Renal pelvis (tissue), 12 donors: Measurements from ENCODE around the gene SLITRK4. TPM values are rescaled to one million over a fixed set of nuclear protein-coding genes. Genes with fewer than 3 reads are reported as not detected.

Experiments
- DNase-seq: peaks from one replicate; pipeline ENCODE4 v3.0.0-alpha.2; 2013
- long read RNA-seq, 16 experiments: transcript quantifications; one replicate each; lab custom pipeline, GENCODE V29; 2026
- polyA plus RNA-seq, 3 donors: library from polyadenylated mRNA; unstranded; fragments of 120-200 nt; gene quantifications; one replicate each; pipeline ENCODE4 v1.2.1, GENCODE V29; 2013; ENCODE audit not compliant: insufficient read length in 3 of 3

The SLITRK4 gene
- polyA plus RNA-seq, result 10 to 100 TPM; 13.0 to 17.6 (median 14.8) TPM
- long read RNA-seq, donor 1, transcript SLITRK4-201 (2 exons, 3,357 nt), result major isoform, 7 of 9 reads
- long read RNA-seq, donor 1, partial matches to known transcripts, result 0 of 9 reads
- long read RNA-seq, donor 1, other reads (novel, unspliced or antisense), result 0 of 9 reads
- long read RNA-seq, donor 2, partial matches to known transcripts, result 0 of 2 reads
- long read RNA-seq, donor 2, other reads (novel, unspliced or antisense), result 0 of 2 reads
- long read RNA-seq, donor 3, transcript SLITRK4-201 (2 exons, 3,357 nt), result major isoform, 5 of 5 reads
- long read RNA-seq, donor 3, partial matches to known transcripts, result 0 of 5 reads
- long read RNA-seq, donor 3, other reads (novel, unspliced or antisense), result 0 of 5 reads
- long read RNA-seq, donor 4, partial matches to known transcripts, result 0 of 4 reads
- long read RNA-seq, donor 4, other reads (novel, unspliced or antisense), result 0 of 4 reads
- long read RNA-seq, donor 5, partial matches to known transcripts, result 0 of 4 reads
- long read RNA-seq, donor 5, other reads (novel, unspliced or antisense), result 0 of 4 reads
- long read RNA-seq, donor 6, transcript SLITRK4-201 (2 exons, 3,357 nt), result minor isoform, 5 of 11 reads
- long read RNA-seq, donor 6, transcript SLITRK4-202 (2 exons, 3,074 nt), result major isoform, 6 of 11 reads
- long read RNA-seq, donor 6, partial matches to known transcripts, result 0 of 11 reads
- long read RNA-seq, donor 6, other reads (novel, unspliced or antisense), result 0 of 11 reads
- long read RNA-seq, donor 7, partial matches to known transcripts, result 0 of 5 reads
- long read RNA-seq, donor 7, other reads (novel, unspliced or antisense), result 0 of 5 reads
- long read RNA-seq, donor 8, partial matches to known transcripts, result 0 of 1 reads
- long read RNA-seq, donor 8, other reads (novel, unspliced or antisense), result 0 of 1 reads
- long read RNA-seq, donor 9, partial matches to known transcripts, result 0 of 6 reads
- long read RNA-seq, donor 9, other reads (novel, unspliced or antisense), result 0 of 6 reads
- long read RNA-seq, donor 10, partial matches to known transcripts, result 0 of 5 reads
- long read RNA-seq, donor 10, other reads (novel, unspliced or antisense), result 0 of 5 reads
- long read RNA-seq, donor 11, transcript SLITRK4-201 (2 exons, 3,357 nt), result major isoform, 5 of 6 reads
- long read RNA-seq, donor 11, partial matches to known transcripts, result 0 of 6 reads
- long read RNA-seq, donor 11, other reads (novel, unspliced or antisense), result 0 of 6 reads
- long read RNA-seq, donor 12, transcript SLITRK4-201 (2 exons, 3,357 nt), result major isoform, 7 of 13 reads
- long read RNA-seq, donor 12, transcript SLITRK4-202 (2 exons, 3,074 nt), result minor isoform, 6 of 13 reads
- long read RNA-seq, donor 12, partial matches to known transcripts, result 0 of 13 reads
- long read RNA-seq, donor 12, other reads (novel, unspliced or antisense), result 0 of 13 reads
- long read RNA-seq, donor 13, partial matches to known transcripts, result 0 of 4 reads
- long read RNA-seq, donor 13, other reads (novel, unspliced or antisense), result 0 of 4 reads
- long read RNA-seq, donor 14, transcript SLITRK4-201 (2 exons, 3,357 nt), result major isoform, 8 of 11 reads
- long read RNA-seq, donor 14, partial matches to known transcripts, result 0 of 11 reads
- long read RNA-seq, donor 14, other reads (novel, unspliced or antisense), result 0 of 11 reads
- long read RNA-seq, donor 15, transcript SLITRK4-201 (2 exons, 3,357 nt), result major isoform, 6 of 8 reads
- long read RNA-seq, donor 15, partial matches to known transcripts, result 0 of 8 reads
- long read RNA-seq, donor 15, other reads (novel, unspliced or antisense), result 0 of 8 reads
- long read RNA-seq, donor 16, partial matches to known transcripts, result 0 of 4 reads
- long read RNA-seq, donor 16, other reads (novel, unspliced or antisense), result 0 of 4 reads

- no peak for DNase-seq
Observed at GRCh38 chrX:143635915-143636314, at the start of gene SLITRK4. Gene SLITRK4 (minus strand): TSS chrX:143636101. CDS start chrX:143631108, 4,993 bp downstream.

DNA sequence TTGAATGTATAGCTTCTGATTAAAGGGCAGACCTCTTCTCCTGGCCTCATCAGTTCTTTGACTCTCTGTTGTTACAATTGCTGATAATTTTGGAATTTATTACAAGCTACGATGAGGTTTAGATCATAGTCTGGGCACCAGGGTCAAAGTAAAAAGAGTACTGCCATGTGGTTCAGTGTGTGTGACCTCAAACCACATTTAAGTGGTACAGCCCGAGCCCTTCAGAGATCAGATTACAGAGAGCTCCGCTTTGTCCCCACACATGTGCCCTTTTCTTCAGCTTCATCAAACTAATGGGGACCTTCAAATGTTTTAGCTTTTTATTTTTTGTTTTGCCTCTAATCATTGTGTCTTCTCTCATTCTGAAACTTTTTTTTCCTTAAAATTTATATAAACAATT lies 47.6 kb upstream of the SLITRK4 start:
- no peak for DNase-seq

GRCh38 chrX:143674926-143675325 lies 39.0 kb upstream of the SLITRK4 start:
- DNase-seq, result no peak

DNA sequence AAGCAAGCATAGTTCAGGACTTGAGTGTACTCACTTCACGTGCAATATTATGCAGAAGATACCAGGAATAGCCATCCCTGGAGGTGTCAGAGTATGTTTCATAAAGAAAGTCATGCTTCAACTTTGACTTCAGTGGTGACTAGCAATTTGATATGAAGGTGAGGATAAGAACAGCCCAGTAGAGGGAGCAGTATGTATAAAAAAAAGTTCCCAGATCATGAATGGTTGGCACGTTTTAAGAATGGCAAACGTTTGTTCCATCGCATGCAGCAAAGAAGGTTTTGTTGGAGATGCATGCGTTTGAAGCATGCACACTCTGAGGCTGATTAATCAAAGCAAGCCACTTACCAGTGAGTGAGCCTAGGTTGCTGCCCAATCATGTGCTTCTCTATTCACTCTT lies 33.5 kb upstream of the SLITRK4 start:
- DNase-seq, result no peak

GRCh38 chrX:143664302-143664701 lies 28.4 kb upstream of the SLITRK4 start:
- DNase-seq, result no peak

DNA sequence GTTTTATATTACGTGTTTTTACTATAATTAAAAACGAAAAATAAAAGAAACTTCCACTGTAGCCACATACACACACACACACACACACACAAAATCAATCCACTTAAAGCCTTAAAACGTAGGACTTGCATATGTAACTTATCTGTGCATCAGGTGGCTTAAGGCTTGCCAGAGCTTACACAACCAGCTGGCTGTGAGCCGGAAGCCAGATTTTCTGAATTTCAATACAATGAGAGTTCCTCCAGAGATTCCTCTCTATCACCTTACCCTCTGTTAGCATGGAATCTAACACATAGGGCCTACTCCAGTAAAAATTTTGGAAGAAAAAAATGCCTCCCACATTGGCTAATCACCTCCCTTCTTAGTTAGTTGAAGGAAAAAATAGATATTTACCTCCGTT lies 27.9 kb upstream of the SLITRK4 start:
- DNase-seq, result no peak

GRCh38 chrX:143661286-143661685 lies 25.4 kb upstream of the SLITRK4 start:
- DNase-seq, result no peak

GRCh38 chrX:143648705-143649104 lies 12.8 kb upstream of the SLITRK4 start:
- DNase-seq, result no peak

- no peak for DNase-seq
Observed at GRCh38 chrX:143642426-143642825, 6.5 kb upstream of the SLITRK4 start.

DNA sequence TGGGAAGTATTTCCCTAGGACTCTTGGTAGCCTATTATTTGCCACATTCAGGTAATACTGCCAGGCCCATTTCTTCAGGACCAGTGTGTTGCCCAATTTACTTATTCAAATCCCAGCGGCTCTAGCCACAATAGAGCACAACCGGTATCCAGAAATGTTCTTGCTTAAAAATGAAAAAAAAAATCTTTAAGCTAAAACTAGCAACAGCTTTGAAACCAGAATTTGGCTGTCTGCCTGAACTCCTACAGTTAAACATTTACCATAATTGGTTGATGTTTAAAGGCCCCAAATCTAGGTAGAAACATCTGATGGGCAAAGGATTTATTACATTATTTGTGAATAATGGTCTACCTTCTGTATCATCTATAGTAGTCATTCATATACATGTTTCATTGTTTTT lies 930 bp upstream of the SLITRK4 start:
- DNase-seq, result no peak

GRCh38 chrX:143634663-143635455 lies 1.0 kb downstream of the SLITRK4 start:
- DNase-seq, result no peak

GRCh38 chrX:143634309-143634662 lies 1.6 kb downstream of the SLITRK4 start:
- no peak for DNase-seq

- DNase-seq, result no peak
Observed at GRCh38 chrX:143633461-143634308, 2.2 kb downstream of the SLITRK4 start.

GRCh38 chrX:143632625-143633410 lies 3.1 kb downstream of the SLITRK4 start:
- DNase-seq, result no peak

DNA sequence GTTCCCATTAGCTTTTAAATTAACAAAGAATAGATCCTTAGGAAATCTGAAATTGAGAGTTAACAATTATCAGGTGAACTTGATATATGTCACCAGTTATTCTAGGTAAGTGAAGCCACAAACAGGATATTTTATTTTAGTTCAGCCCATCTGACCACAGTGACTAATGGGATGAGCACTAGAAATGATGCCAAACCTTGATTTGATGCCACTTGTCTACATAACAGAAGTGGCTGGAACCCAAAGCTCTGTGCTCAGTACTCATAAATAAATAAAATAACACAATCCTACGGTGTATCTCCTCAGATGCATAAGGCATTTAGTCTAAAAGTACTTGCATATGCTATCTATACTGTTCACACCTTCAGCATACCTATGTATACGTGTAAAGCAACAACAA lies 12.2 kb downstream of the SLITRK4 start:
- no peak for DNase-seq

DNA sequence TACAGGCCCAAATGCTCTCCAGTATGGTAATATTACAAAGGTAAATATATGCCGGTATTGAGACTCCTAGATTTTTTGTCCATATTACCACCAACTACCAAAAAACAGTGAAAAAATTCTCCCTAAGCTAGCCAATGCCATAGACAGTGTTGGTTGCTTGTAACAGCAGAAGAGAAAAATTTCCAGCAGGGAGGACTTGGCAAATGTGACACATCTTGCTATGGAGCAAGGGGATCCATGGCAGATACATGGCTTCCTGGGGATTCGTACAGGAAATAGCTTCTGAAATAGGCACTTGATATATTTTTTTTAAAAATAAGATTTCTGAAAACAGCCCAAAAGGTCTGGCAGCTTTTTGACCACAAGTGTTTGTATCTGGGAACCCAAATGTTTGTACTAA lies 14.6 kb downstream of the SLITRK4 start:
- DNase-seq, result no peak

DNA sequence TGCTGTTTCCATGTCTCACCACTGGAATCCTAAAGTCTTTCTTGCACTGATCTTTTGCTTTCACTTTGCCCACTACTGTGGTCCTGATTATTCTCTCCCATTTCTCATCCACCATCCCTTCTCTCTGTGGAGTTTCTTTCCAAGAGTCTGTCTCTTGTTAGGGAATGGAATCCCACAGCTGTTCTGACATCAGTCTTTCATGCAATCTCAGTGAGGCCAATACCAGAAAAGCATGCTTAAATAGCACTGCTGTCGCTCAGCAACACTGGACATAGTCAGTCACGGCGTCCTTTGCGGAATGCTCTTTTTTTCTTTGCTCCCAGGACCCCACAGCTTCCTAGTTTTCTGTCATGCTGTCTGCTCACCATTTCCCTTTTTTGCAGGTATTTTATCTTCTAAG lies 20.1 kb downstream of the SLITRK4 start:
- DNase-seq, result no peak

- DNase-seq, result no peak
Observed at GRCh38 chrX:143601809-143602208, 34.1 kb downstream of the SLITRK4 start.
